ENCODE results near the gene CHRM4.

- TF ChIP-seq POLR2AphosphoS5 (IDR thresholded peaks at IDR 0.05; ENCODE audit: low read depth) (no peak), CTCF (IDR thresholded peaks at IDR 0.05; ENCODE audit: insufficient read depth, low read length) (no peak)
Measured at GRCh38 chr11:46339816-46340215, 51.8 kb downstream of the CHRM4 start.
